Measurements from ENCODE around the gene ST3GAL6. TPM values are rescaled to one million over a fixed set of nuclear protein-coding genes. Genes with fewer than 3 reads are reported as not detected.

Gene ST3GAL6
- polyA plus RNA-seq, 3 donors, result 21.0 to 49.5 (median 22.8) TPM

GRCh38 chr3:98764472-98764884, 1.3 kb downstream of the ST3GAL6 start:
- Mint-ChIP-seq H3K27me3 (ENCODE audit: low read depth in 3 of 3) (no peaks in the 10 kb centered on the region), H3K4me1 (peaks cover 86% of the 10 kb centered on the region), H3K4me3 (peak overlapping the region; percentile 86 to 94), H3K36me3 (peaks cover 12 to 16% of the 10 kb centered on the region in 2 donors), H3K9me3 (no peaks in the 10 kb centered on the region), H3K27ac (peak overlapping the region; percentile 94 to 99 (median 99))
- Histone ChIP-seq H3K4me3 (replicated peaks in 1 of 3; ENCODE audit: low read depth in 2 of 3, low read length in 3 of 3) (peak overlapping the region; percentile 60 to 98 (median 85)), H3K27ac (ENCODE audit: low read depth in 1 of 2, low read length in 2 of 2) (peak overlapping the region; percentile 84 to 92), H3K4me1 (ENCODE audit: control insufficient read depth in 1 of 2, insufficient read depth in 2 of 2, low read length in 2 of 2) (peaks cover 83 to 94% of the 10 kb centered on the region in 2 donors), H2AFZ (ENCODE audit: insufficient read depth, low read depth, low read length, poor library complexity, severe bottlenecking) (no peak overlapping the region), H3K36me3 (replicated peaks in 1 of 2; ENCODE audit: control insufficient read depth in 1 of 2, insufficient read depth in 2 of 2, low read length in 2 of 2) (peaks cover 4 to 13% of the 10 kb centered on the region in 2 donors), H3K27me3 (ENCODE audit: control insufficient read depth in 2 of 2, insufficient read depth in 2 of 2, low read length in 2 of 2) (no peaks in the 10 kb centered on the region), H3K9me3 (replicated peaks in 1 of 2; ENCODE audit: control insufficient read depth in 1 of 2, insufficient read depth in 1 of 2, low read length in 2 of 2) (no peaks in the 10 kb centered on the region), H3K9ac (ENCODE audit: insufficient read depth, low read length, poor library complexity, severe bottlenecking) (peak overlapping the region; percentile 53), H3K4me2 (replicated peaks; ENCODE audit: extremely low read depth, low read length, poor library complexity, severe bottlenecking) (peak overlapping the region; percentile 86), H4K20me1 (ENCODE audit: insufficient read depth, low read length) (peaks cover 50% of the 10 kb centered on the region), H3K79me2 (ENCODE audit: insufficient read depth, low read length) (peaks cover 76% of the 10 kb centered on the region)
- intact Hi-C loops (cut with micrococcal nuclease), result loop anchor here (10.0 kb wide), 2 partner anchors 70 to 170 kb away; partner anchors contain the start of gene CPOX (in 1 of the 2)
- TF ChIP-seq, protein P1, sequence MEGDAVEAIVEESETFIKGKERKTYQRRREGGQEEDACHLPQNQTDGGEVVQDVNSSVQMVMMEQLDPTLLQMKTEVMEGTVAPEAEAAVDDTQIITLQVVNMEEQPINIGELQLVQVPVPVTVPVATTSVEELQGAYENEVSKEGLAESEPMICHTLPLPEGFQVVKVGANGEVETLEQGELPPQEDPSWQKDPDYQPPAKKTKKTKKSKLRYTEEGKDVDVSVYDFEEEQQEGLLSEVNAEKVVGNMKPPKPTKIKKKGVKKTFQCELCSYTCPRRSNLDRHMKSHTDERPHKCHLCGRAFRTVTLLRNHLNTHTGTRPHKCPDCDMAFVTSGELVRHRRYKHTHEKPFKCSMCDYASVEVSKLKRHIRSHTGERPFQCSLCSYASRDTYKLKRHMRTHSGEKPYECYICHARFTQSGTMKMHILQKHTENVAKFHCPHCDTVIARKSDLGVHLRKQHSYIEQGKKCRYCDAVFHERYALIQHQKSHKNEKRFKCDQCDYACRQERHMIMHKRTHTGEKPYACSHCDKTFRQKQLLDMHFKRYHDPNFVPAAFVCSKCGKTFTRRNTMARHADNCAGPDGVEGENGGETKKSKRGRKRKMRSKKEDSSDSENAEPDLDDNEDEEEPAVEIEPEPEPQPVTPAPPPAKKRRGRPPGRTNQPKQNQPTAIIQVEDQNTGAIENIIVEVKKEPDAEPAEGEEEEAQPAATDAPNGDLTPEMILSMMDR (IDR thresholded peaks at IDR 0.05), result no peak
- no CpG with 5 or more reads among the region's 4 CpGs for WGBS (ENCODE audit: insufficient coverage)
- peak; percentile 31 to 53 (median 44) for DNase-seq

GRCh38 chr3:98765721-98766120, 2.6 kb downstream of the ST3GAL6 start:
- Histone ChIP-seq H4K20me1 (ENCODE audit: insufficient read depth, low read length) (peaks cover 63% of the 10 kb centered on the region), H2AFZ (ENCODE audit: insufficient read depth, low read depth, low read length, poor library complexity, severe bottlenecking) (no peak overlapping the region), H3K27me3 (ENCODE audit: control insufficient read depth in 2 of 2, insufficient read depth in 2 of 2, low read length in 2 of 2) (no peaks in the 10 kb centered on the region), H3K4me2 (replicated peaks; ENCODE audit: extremely low read depth, low read length, poor library complexity, severe bottlenecking) (peak overlapping the region; percentile 86), H3K4me3 (replicated peaks in 1 of 3; ENCODE audit: low read depth in 2 of 3, low read length in 3 of 3) (peak overlapping the region in 1 of 3 experiments; percentile 85), H3K4me1 (ENCODE audit: control insufficient read depth in 1 of 2, insufficient read depth in 2 of 2, low read length in 2 of 2) (peaks cover 86 to 98% of the 10 kb centered on the region in 2 donors), H3K36me3 (replicated peaks in 1 of 2; ENCODE audit: control insufficient read depth in 1 of 2, insufficient read depth in 2 of 2, low read length in 2 of 2) (peaks cover 10 to 23% of the 10 kb centered on the region in 2 donors), H3K9ac (ENCODE audit: insufficient read depth, low read length, poor library complexity, severe bottlenecking) (no peak overlapping the region), H3K27ac (ENCODE audit: low read depth in 1 of 2, low read length in 2 of 2) (peak overlapping the region in 1 of 2 donors; percentile 92), H3K79me2 (ENCODE audit: insufficient read depth, low read length) (peaks cover 85% of the 10 kb centered on the region), H3K9me3 (replicated peaks in 1 of 2; ENCODE audit: control insufficient read depth in 1 of 2, insufficient read depth in 1 of 2, low read length in 2 of 2) (no peaks in the 10 kb centered on the region)
- H3K9me3 Mint-ChIP-seq, result no peaks in the 10 kb centered on the region
- DNase-seq, result no peak
- TF ChIP-seq, protein P1 (IDR thresholded peaks at IDR 0.05), result no peak
- peaks cover 21 to 26% of the 10 kb centered on the region in 2 donors for H3K36me3 Mint-ChIP-seq
- peak overlapping the region in 5 of 7 donors; percentile 20 to 99 (median 94) for H3K27ac Mint-ChIP-seq
- intact Hi-C loops (cut with micrococcal nuclease), result loop anchor here (5.0 to 10.0 kb wide), 3 partner anchors 33 to 171 kb away; partner anchors contain the start of gene CPOX (in 1 of the 2)
- no CpG with 5 or more reads among the region's 4 CpGs for WGBS (ENCODE audit: insufficient coverage)
- peaks cover 87% of the 10 kb centered on the region for H3K4me1 Mint-ChIP-seq
- peak overlapping the region in 1 of 2 donors; percentile 94 for H3K4me3 Mint-ChIP-seq
- H3K27me3 Mint-ChIP-seq (ENCODE audit: low read depth in 3 of 3), result no peaks in the 10 kb centered on the region
